ENCODE measurements around the gene FAM20C. TPM values are rescaled to one million over a fixed set of nuclear protein-coding genes. Genes with fewer than 3 reads are reported as not detected.
A peak's percentile ranks its signal among the peaks of the same experiment; 100 is the strongest.

FAM20C gene
- total RNA-seq, 2 experiments from 2014 or later: 1.3 to 1.7 TPM

DNA sequence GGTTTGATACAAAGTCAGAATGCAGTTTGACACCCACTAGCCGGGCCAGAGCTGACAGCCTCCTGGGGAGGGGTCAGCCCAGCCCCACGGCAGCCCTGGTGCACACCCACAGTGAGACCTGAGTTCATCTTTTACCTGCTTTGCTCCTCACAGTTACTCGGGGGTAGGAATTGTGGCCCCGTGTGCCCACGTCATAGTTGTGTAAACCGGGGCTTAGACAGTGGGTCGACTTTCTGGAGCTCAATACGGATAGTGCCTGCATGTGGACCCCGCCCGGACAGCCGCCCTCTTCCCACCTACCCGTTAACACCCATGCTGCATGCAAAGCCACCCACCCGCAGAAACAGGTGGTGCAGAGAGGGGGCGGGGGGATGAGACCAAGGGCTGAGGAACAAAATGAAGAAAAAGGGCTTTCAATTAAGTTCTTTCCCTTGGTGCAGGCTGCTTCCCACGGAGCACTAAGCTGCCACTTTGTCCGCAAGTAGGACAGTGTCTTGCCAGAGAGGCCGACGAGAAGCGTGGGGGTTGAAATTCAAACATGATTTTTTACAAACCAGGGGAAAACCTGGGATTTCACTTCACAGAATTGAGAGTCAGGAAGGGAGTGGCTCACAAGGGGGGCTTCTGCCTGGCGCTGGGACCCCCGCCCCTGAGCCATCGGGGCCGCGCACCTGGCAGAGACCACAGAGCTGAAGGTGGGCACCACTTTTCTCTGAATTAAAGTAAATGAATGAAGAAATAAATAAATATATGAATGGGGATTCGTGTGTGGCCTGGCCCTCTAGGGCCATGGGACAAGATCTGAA, 73.0 kb downstream of the FAM20C start:
- Histone ChIP-seq H3K36me3 (ENCODE audit: insufficient read depth, low read length) (no peaks in the 10 kb centered on the region), H3K4me1 (ENCODE audit: insufficient read depth, low read length) (peaks cover 3% of the 10 kb centered on the region), H3K9me3 (ENCODE audit: control insufficient read depth in 1 of 2, insufficient read depth in 1 of 2, low read length in 2 of 2) (peaks cover 0 to 72% of the 10 kb centered on the region in 2 experiments), H3K4me3 (ENCODE audit: low read length) (no peak overlapping the region), H3K27ac (ENCODE audit: low read depth in 1 of 2, low read length in 2 of 2) (no peak overlapping the region), H3K27me3 (ENCODE audit: control insufficient read depth in 1 of 2, insufficient read depth in 2 of 2, low read length in 2 of 2) (no peaks in the 10 kb centered on the region)
- ATAC-seq (ENCODE audit: poor library complexity) (no peak), DNase-seq (no peak)
- intact Hi-C loops (cut with DNase I, micrococcal nuclease): no loop called here
- Mint-ChIP-seq H3K4me3 (no peak overlapping the region), H3K27ac (no peak overlapping the region), H3K4me1 (ENCODE audit: low read depth) (no peaks in the 10 kb centered on the region), H3K27me3 (no peaks in the 10 kb centered on the region), H3K9me3 (no peaks in the 10 kb centered on the region), H3K36me3 (ENCODE audit: low read depth) (no peaks in the 10 kb centered on the region)
- ChIA-PET POLR2A (no interaction called here), CTCF (no interaction called here)
- TF ChIP-seq CTCF (IDR thresholded peaks at IDR 0.05): no peak

- TF ChIP-seq CTCF (IDR thresholded peaks at IDR 0.05): no peak
- Histone ChIP-seq H3K4me1 (ENCODE audit: insufficient read depth, low read length) (peaks cover 3% of the 10 kb centered on the region), H3K36me3 (ENCODE audit: insufficient read depth, low read length) (no peaks in the 10 kb centered on the region), H3K27me3 (ENCODE audit: control insufficient read depth in 1 of 2, insufficient read depth in 2 of 2, low read length in 2 of 2) (no peaks in the 10 kb centered on the region), H3K9me3 (ENCODE audit: control insufficient read depth in 1 of 2, insufficient read depth in 1 of 2, low read length in 2 of 2) (peaks cover 0 to 64% of the 10 kb centered on the region in 2 experiments), H3K27ac (ENCODE audit: low read depth in 1 of 2, low read length in 2 of 2) (no peak overlapping the region), H3K4me3 (ENCODE audit: low read length) (no peak overlapping the region)
- Mint-ChIP-seq H3K27ac (no peak overlapping the region), H3K36me3 (ENCODE audit: low read depth) (no peaks in the 10 kb centered on the region), H3K9me3 (no peaks in the 10 kb centered on the region), H3K4me1 (ENCODE audit: low read depth) (no peaks in the 10 kb centered on the region), H3K27me3 (no peaks in the 10 kb centered on the region), H3K4me3 (no peak overlapping the region)
- intact Hi-C loops (cut with DNase I, micrococcal nuclease): no loop called here
- DNase-seq: no peak
- ChIA-PET CTCF (no interaction called here), POLR2A (no interaction called here)
- ATAC-seq (ENCODE audit: poor library complexity): no peak
Measured at GRCh38 chr7:265998-266850, 73.9 kb downstream of the FAM20C start.

GRCh38 chr7:266851-267840, 74.8 kb downstream of the FAM20C start:
- Histone ChIP-seq H3K27me3 (ENCODE audit: control insufficient read depth in 1 of 2, insufficient read depth in 2 of 2, low read length in 2 of 2) (no peaks in the 10 kb centered on the region), H3K27ac (ENCODE audit: low read depth in 1 of 2, low read length in 2 of 2) (no peak overlapping the region), H3K4me1 (ENCODE audit: insufficient read depth, low read length) (peaks cover 3% of the 10 kb centered on the region), H3K36me3 (ENCODE audit: insufficient read depth, low read length) (no peaks in the 10 kb centered on the region), H3K9me3 (ENCODE audit: control insufficient read depth in 1 of 2, insufficient read depth in 1 of 2, low read length in 2 of 2) (peaks cover 0 to 62% of the 10 kb centered on the region in 2 experiments), H3K4me3 (ENCODE audit: low read length) (no peak overlapping the region)
- Mint-ChIP-seq H3K9me3 (no peaks in the 10 kb centered on the region), H3K36me3 (ENCODE audit: low read depth) (no peaks in the 10 kb centered on the region), H3K27me3 (no peaks in the 10 kb centered on the region), H3K4me1 (ENCODE audit: low read depth) (no peaks in the 10 kb centered on the region), H3K4me3 (no peak overlapping the region), H3K27ac (no peak overlapping the region)
- POLR2A ChIA-PET: no interaction called here
- ATAC-seq (ENCODE audit: poor library complexity): no peak
- TF ChIP-seq CTCF (IDR thresholded peaks at IDR 0.05): no peak
- peak in 2 of 14 experiments; percentile 19 to 50 for DNase-seq
- intact Hi-C loops (cut with DNase I, micrococcal nuclease): no loop called here
- CTCF ChIA-PET: no interaction called here

Measured in CD4-positive, alpha-beta T cell (primary cell).